ENCODE measurements around the gene LRRC46.
A peak's percentile ranks its signal among the peaks of the same experiment; 100 is the strongest.

The LRRC46 gene

DNA sequence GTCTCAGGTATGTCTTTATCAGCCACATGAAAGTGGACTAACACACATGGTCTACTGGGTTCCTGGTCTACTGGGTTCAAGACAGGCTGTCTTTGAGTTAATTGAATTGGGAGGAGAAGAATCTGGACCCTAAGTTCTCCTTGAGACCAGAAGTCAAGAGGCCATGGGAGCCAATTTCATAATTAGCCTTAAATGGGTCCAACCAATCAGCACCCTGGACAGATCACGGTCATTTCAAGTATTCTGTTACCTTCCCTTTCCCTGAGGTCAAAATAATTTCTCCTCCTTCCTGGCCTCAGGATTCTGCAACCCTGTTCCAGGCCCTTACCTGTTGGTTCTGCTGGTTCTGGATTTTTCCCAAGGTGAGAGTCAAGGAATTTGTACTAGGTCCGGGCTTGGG is 33.7 kb upstream of the LRRC46 start:
- H3K4me3 ChIP-seq (ENCODE audit: low read depth, low read length), result no peak overlapping the region
- TF ChIP-seq, protein P1, sequence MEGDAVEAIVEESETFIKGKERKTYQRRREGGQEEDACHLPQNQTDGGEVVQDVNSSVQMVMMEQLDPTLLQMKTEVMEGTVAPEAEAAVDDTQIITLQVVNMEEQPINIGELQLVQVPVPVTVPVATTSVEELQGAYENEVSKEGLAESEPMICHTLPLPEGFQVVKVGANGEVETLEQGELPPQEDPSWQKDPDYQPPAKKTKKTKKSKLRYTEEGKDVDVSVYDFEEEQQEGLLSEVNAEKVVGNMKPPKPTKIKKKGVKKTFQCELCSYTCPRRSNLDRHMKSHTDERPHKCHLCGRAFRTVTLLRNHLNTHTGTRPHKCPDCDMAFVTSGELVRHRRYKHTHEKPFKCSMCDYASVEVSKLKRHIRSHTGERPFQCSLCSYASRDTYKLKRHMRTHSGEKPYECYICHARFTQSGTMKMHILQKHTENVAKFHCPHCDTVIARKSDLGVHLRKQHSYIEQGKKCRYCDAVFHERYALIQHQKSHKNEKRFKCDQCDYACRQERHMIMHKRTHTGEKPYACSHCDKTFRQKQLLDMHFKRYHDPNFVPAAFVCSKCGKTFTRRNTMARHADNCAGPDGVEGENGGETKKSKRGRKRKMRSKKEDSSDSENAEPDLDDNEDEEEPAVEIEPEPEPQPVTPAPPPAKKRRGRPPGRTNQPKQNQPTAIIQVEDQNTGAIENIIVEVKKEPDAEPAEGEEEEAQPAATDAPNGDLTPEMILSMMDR (IDR thresholded peaks at IDR 0.05; ENCODE audit: borderline replicate concordance, insufficient read depth, low read depth, low read length), result no peak

DNA sequence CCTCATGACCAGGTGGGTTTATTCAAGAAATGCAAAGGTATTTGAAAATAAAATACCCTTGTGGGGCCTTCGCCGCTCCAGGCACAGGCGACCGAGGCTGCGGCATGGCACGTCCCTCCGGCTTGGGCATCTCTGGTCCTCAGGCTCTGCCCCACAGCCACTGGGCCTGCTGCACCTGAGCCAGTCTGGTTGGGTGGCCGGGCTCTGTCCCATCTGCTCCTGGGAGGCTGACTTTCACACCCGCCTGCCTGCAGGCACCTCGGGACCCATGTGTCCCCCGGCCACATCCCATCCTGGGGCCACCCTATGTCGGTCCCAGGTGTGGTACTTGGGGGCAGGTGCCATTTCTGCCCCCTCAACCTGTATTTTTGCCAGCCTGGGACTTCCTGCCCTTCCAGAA is 30.8 kb upstream of the LRRC46 start:
- TF ChIP-seq, protein P1 (IDR thresholded peaks at IDR 0.05; ENCODE audit: borderline replicate concordance, insufficient read depth, low read depth, low read length), result no peak
- H3K4me3 ChIP-seq (ENCODE audit: low read depth, low read length), result no peak overlapping the region

DNA sequence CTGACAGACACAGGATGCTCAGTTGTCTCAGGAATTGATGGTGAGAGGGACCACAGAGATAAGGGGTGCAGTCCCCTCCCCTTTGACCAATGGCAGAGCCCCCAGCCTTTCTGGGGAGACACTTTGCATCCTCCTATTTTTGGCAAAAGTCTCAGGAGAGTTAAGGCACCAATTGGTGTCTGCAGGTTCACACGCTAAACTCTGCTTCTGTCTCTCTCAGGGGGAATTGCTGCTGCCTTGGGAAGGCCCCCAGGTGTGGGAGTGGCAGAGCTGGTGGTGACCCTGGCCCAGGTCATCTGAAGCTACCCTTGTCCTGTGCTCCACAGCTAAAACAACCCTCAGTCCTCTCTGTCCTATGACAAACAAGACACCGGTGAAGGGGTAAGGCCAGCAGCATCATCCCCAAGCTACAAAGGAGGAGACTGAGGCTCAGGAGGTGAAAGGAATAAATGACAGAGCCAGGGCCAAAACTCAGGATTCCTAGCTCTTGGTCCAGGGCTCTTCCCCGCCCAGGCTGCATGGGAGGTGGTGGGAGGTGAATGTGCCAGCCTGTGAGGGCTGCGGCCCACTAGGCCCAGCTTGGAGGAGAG is 30.2 kb upstream of the LRRC46 start:
- H3K4me3 ChIP-seq (ENCODE audit: low read depth, low read length), result no peak overlapping the region
- TF ChIP-seq, protein P1 (IDR thresholded peaks at IDR 0.05; ENCODE audit: borderline replicate concordance, insufficient read depth, low read depth, low read length), result no peak

DNA sequence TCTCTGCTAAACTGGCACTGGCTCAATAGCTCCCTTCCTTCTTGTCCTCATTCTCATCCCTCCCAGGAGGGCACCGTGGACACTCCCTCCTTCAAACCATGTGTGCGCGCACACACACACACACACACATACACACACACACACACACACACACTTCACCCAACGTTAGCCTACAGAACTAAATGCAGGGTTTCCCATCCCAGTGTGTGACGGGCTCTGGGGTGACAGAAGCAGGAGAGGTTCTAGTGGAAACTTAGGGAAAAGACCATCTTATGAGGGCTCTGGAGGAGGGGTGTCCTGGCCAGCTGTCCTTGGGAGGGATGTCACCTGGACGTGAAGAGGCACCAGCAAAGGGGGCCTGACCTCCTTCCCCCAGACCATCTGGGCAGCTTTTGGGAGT is 29.6 kb upstream of the LRRC46 start:
- TF ChIP-seq, protein P1 (IDR thresholded peaks at IDR 0.05; ENCODE audit: borderline replicate concordance, insufficient read depth, low read depth, low read length), result no peak

DNA sequence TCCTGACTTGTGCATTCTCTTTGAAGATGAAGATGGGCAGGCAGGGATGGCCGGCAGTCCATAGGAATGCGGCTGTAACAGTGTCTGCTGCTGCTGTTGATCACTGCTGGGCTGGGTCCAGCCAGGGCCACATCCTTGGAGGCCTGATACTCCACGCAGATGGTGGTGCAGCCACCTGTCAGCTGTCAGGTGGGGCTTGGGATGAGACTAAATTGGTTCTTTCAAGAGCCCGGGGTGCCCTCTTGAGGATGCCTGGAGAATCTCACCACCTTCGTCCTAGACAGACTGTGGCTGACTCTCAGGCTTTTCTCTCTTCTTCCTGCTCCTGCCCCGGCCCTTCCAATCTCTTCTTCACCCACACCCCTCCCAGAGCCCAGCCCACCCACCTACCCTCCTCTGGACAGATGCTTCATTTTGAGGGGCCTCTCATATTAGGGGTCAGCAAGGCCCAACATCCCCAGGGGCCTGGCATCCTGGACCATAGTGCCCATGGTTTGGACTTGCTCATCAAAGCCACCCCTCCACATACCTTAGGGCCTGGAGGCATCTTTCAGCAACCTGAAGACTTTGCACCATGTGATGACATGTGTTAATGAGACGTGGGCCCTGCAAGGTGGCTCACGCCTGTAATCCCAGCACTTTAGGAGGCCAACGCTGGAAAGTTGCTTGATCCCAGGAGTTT is 29.0 kb upstream of the LRRC46 start:
- H3K4me3 ChIP-seq (ENCODE audit: low read depth, low read length), result no peak overlapping the region
- TF ChIP-seq, protein P1 (IDR thresholded peaks at IDR 0.05; ENCODE audit: borderline replicate concordance, insufficient read depth, low read depth, low read length), result peak; percentile 75

More for the DNA sequence above, 29.6 kb upstream of the LRRC46 start:
- H3K4me3 ChIP-seq (ENCODE audit: low read depth, low read length), result no peak overlapping the region

DNA sequence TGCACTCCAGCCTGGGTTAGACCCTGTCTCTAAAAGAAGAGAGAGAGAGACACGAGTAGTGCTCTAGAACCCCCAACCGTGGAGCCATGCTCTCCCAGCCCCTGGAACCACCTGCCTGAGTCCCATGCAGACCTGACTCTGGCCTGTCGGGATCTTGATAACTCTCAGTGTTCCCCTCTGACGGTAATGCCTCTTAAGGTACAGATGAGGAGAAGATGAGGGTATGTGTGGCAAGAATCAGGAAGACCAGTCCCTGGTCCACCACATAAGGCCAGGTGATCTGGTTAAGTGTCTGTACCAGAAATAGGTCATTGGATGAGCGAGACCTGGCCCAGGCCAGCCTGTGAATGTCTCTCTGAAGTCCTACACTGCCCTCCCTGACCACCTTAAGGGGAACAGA is 28.3 kb upstream of the LRRC46 start:
- TF ChIP-seq, protein P1 (IDR thresholded peaks at IDR 0.05; ENCODE audit: borderline replicate concordance, insufficient read depth, low read depth, low read length), result no peak
- H3K4me3 ChIP-seq (ENCODE audit: low read depth, low read length), result no peak overlapping the region

DNA sequence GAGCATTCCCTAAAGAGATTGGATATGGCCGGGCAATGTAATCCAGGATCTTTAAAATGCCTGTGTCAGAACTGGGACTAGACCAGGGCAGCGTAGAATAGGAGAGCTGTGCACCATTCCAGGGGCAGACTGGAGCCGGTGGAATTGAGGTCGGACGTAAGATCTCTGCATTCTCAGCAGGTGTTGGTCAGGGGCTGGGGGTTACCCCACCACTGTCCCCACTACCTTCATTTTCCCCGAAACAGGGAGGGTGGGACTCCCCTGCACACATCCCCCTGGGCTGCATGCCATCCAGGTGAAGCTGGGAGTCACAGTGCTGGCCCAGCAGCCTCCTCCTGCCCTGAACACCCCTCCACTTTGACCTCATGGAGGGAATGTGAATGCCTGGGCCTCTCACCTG is 27.7 kb upstream of the LRRC46 start:
- H3K4me3 ChIP-seq (ENCODE audit: low read depth, low read length), result no peak overlapping the region
- TF ChIP-seq, protein P1 (IDR thresholded peaks at IDR 0.05; ENCODE audit: borderline replicate concordance, insufficient read depth, low read depth, low read length), result no peak
